Measurements from ENCODE around the gene ERGIC1.

The ERGIC1 gene

DNA sequence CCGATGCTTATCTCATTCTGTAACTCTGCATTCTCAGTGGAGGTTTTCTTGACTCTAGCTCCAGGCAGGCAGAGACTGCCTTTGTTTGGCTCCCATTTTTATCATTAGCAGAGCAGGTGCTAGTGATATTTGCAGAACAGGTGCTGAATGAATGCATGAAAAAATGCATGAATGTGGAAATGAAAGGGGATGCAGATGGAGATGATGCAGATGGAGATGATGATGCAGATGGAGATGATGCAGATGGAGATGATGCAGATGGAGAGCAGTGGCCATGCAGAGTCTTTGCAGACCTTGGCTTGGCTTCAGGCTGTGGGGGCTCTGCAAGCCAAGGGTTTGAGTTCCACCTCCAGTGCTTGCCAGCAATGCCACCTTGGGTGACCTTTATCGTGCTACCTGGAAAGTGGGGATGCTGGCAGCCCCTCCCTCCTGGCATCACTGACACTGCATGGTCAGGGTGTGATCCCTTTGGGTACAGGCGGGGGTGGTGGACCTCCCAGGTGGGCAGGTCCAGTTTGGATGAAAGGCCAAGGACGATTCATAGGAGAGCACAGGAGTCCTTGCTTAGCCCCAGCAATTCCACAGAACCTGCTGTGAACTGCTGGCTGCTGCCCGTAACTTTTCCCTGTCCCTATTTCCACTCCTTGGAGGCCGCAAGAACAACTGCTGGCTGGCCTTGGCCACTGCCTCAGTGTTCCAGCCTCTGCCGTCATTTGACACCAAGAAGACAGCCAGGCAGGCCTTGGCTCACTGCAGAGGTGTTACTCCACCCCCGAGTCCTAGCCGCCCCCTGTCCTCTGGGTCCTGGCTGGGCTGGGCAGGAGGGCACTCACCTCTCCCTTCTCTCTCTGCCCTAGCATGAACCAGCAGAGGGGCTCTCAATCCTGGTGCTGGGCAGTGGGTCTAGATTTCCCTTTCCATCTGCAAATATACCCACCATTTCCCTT lies 33.0 kb downstream of the ERGIC1 start:
- no peak for DNase-seq

DNA sequence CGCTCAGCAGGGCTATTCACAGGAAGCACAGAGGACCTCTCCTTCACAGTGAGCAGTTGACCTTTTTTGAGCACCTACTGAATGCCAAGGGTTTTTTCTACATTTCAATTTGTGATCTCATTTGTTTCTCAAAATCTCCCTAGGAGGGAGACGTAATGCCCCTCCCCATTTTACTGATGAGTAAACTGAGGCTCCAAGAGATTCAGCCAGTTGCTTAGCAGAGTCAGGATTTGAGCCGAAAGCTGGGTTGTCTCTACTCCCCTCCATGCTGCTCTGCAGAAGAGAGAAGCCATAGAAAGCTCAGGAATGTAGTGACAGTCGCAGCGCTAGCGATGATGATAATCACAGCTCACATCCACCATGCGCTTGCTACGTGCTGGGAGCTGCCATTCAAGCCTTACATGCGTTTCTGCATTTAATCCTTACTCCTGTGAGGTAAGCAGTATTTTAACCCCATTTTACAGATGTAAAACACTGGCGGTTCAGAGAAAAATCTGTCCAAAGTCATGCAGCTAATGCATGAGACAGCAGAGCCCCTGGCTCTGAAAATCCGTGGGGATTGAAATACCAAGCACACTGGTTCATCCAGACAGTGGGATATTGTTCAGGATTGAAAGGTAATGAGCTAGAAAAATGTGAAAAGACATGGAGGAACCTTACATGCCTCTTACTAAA lies 33.8 kb downstream of the ERGIC1 start:
- DNase-seq, result no peak

DNA sequence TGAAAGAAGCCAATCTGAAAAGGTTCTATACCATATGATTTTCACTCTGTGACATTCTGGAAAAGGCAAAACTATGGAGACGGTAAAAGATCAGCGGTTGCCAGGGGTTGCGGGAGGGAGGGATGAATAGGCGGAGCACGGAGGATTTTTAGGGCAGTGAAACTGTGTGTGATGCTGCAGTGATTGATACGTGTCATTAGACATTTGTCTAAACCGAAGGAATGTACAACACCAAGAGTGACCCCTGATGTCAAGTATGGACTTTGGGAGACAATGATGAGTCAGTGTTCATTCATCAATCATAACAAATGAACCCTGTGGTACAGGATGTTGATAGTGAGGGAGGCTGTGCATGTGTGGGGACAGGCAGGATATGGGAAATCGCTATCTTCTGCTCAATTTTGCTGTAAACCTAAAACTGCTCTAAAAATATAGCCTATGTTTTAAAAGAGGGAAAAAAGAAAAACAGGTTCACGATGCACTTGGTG lies 34.4 kb downstream of the ERGIC1 start:
- DNase-seq, result no peak

GRCh38 chr5:172868924-172869591 lies 35.0 kb downstream of the ERGIC1 start:
- no peak for DNase-seq

DNA sequence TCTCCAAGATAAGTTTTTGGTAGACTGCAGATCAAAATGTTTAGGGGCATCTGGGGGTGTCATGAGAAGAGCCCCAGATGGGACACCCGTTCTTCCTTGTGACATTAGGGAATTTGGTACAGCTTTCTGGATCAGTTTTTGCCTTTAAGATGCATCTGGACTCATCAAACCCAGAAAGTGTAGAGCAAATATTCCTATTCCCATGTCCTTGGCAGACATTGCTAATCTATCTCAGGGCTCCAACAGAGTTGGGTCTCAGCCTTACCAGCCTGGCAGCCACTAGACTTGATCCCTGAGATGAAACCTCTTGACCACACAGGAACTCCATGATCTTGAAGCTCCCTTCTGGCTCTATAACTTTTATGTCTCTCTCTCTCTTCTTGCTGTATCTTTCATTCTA lies 35.6 kb downstream of the ERGIC1 start:
- DNase-seq, result no peak

DNA sequence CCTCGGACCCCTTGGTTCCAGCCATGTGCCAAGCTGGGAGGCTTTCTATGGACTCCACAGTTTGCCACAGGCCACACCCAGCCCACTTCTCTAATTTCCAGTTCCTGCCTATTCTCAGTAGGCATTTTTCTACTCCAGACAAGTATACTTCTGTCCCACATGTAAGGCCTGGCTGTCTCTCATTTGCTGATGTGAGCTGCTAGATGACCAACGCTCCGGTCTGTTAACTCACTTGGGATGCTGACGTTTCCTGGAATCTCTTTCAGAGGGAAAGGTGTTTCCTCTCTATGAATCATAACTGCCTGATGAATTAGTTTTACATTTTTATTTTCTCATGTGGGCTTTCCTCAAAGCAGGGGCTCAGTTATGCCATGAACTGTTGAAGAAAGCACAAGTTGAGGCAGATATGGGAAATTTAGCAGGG lies 36.3 kb downstream of the ERGIC1 start:
- DNase-seq, result no peak

DNA sequence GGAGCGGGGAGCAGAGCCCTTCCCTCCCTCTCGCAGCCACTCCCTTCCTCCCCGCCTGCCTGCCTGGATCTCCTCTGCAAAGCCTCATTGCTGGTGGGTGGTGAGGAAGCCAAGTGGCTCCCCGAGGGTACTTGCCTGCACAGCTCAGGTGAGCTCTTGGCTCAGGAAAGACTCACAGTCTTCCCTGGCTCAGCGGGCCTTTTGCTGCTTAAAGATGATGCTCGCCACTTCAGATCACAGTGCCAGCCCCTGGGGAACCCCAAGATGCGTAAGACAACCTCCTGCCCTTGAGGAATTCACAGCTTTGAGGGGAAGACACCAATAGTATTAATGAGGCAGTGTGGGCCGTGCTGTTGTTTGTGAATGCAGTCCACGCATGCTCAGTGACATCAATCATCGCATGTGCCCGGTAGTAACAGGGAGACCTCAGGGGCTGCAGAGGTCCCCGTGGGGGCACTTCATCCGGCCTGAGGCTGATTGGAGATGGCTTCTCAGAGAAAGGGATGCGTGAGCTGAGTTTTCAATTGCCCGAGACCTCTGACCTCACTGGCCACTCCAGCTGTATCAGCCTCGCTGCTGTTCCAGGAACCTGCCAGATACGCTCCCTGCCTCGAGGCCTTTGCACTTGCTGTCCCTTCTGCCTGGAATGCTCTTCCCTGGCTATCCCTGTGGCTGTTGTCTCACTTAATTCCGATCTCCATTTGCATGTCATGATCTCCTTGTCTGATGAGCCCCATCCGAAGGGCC lies 36.8 kb downstream of the ERGIC1 start:
- DNase-seq, result no peak

DNA sequence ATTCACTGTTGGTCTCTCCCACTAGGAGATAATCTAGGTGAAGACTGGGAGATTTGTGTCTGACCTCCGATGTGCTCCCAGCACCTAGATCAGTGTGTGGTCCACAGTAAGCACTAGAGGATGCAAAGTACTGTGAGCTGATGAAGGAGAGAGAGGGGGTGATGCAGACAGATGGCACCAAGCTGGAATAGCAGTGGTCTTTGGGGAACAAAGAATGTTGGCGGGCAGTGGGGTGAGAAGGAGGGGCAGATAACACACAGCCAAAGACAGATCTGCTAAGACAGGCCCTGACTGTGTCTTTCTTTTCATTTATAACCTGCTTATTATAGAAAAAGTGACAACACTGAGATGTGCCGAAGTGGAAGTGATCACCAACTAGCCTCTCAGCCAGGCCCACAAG lies 37.5 kb downstream of the ERGIC1 start:
- no peak for DNase-seq

GRCh38 chr5:172871982-172872381 lies 37.9 kb downstream of the ERGIC1 start:
- no peak for DNase-seq

DNA sequence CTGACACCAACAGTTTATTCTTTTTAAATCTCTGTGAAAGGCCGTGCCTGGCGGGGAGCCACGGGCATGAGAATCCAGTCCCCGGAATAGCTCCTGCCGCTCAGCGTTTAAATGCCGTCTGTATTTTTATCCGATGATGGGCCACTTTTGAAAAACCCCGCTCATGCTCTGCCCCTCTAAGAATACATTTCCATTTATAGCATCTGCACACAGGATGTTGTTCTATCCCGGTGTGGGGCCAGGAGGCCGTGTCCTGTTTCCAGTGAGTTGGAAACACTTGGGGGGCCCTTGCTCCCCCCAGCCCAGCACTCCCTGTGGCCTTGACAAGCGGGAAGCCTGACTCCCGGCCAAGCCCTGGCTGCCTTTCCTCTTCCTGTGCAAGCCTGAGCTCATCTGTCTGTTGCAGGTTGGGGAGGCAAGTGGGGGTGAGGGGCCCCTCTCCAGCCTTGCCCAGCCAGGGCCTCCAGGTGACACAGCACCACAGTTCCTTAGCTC lies 39.0 kb downstream of the ERGIC1 start:
- no peak for DNase-seq

DNA sequence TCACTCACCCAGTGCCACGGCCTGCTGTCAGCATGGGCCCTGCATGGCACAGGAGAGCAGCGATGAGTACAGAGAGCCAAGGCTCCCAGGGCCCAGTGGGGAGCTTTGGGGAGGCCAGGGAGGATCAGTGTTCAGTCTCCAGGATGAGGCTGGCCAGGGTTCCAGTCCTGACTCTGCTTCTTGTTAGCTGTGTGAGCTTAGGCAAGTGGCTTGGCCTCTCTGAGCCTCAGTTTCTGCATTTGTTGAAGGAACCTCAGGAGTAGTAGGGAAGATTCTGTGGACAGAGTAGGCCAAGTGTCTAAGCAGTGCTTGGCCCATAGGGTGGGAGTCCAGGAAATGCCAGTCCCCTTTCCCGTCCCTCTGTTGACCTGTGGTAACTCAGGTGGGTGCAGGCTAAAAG lies 39.5 kb downstream of the ERGIC1 start:
- no peak for DNase-seq

- DNase-seq, result no peak
These were observed 40.8 kb downstream of the ERGIC1 start for GRCh38 chr5:172874647-172875504.

DNA sequence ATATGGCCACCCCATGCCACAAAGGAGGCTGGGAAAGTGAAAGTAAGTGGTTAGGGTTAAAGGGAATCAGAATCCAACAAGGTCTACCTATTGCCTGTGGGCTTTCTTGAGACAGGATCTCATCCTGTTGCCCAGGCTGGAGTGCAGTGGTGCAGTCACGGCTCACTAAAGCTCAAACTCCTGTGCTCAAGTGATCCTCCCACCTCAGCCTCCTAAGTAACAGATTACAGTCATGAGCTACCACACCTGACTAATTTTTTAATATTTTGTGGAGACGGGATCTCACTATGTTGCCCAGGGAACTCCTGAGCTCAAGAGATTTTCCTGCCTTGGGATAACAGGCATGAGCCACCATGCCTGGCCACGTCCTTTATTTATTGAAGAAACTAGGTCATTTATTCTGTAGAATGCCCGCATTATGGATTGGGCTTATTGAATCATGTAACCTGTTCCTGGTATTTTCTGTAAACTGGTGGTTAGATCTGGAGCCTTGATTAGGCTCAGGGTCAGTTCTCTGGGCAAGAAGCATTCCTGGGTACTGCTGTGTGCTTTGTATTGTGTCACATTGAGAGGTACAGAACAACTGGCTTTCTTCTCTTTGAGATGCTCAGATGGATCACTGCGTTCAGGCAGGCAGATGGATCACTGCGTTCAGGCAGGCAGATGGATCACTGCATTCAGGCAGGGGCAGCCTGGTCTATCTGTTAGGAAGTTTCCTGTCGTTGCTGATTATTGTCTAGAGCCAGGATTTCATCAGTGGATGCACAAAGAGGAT lies 41.6 kb downstream of the ERGIC1 start:
- DNase-seq, result no peak

- peak; percentile 35 for DNase-seq
These were observed 42.5 kb downstream of the ERGIC1 start for GRCh38 chr5:172876578-172876977.

DNA sequence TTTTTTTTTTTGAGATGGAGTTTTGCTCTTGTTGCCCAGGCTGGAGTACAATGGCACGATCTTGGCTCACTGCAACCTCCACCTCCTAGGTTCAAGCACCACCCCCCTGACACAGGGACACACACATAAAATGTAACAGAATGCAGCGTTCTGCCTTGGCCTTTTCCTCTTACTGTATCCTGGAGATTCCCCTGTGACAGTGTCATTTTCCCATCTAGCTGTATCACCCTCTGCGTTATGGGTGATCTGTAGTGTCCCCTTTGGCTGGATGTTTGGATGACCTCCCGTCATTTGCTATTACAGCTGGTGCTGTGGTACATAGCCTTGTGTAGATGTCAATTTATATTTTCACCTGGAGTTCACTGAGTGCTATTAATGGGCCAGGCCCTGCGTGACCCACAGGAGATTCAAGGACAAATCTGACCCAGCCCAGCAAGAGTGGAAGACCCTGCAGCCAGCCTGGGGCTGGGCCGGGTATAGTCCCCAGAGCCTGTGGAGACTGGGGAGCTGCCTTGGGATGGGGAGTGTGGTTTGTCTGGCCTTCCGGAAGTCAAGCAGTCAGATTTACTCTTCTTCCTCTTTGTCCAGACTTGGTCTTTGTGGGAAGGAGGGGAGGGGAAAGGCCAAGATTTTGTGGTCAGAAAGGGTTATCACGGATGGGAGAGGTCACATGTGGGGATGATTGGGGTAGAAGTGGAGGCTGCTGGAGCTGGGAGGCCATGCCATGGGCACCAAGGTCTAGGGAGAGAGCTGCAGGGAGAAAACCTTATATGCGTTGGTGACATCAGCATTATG lies 43.6 kb downstream of the ERGIC1 start:
- DNase-seq, result no peak

DNA sequence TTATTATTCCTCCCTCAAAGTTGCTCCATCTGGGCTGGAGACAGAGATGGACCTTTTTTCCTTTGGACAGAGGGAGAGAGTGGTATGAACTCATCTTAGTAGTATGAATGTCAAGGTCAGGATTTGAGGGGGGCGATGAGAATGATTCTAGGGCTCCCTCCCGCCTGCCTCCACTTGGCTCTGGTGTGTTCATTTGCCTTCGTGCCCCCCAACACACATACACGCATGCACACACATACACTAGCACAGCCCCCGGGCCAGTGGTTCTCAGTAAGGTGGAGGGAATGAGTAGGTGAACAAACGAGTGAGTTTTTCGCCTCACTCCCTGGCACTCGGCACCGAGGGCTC lies 44.5 kb downstream of the ERGIC1 start:
- no peak for DNase-seq

- no peak for DNase-seq
These were observed 45.1 kb downstream of the ERGIC1 start for GRCh38 chr5:172878933-172879752.

DNA sequence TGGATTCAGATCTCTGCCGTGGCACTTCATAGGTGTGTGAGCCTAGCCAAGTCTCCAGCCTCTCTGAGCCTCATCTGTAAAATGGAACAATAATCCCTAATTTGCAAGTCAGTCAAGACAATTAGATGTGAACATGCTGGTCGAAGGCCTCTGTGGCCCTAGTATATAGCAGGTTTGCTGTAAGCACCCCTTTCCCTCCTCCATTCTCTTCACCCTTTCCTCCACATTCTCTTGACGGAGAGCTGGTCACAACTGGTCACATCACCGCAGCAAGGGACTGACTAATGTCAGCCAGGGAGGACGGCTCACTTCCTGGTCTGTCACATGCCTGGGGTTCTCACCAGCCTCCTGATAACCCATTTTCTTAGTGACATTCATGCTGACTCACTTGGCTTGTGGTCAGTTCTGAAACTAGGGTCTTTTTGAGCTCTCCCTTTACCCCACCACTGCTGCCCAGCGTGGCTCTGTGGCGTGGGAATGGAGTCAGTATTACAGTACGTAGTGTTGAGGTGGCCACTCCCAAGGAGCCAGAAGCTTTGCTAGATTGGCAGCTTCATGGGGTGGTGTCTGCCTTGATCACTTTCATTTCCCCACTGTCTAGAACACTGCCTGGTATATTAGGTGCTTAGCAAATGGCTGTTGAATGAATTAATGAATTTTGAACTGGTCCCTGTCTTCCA lies 47.8 kb downstream of the ERGIC1 start:
- DNase-seq, result no peak

DNA sequence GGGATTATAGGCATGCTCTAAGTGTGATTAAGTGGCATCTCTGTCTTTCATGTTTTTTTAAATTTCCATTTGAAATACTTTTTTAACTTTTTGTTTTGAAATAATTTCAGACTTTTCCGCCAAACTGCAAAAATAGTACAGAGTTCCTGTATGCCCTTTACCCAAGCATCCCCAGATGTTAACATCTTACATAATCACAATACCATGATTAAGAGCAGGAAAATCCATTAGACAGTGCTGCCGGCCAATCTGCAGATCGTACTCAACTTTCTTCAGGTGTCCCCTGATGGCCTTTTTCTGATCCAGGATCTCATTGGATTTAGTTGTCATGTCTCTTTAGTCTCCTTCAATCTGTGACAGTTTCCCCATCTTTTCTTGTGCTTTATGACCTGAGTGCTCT lies 49.0 kb downstream of the ERGIC1 start:
- DNase-seq, result no peak
